LHCN-M2 (cell line): ENCODE results near the gene USP25. TPM values are rescaled to one million over a fixed set of nuclear protein-coding genes. Genes with fewer than 3 reads are reported as not detected.

Experiments used
- DNase-seq: peaks from one replicate; pipeline ENCODE4 v3.0.0-alpha.2; 2012; ENCODE audit warnings: low read depth
- polyA plus RNA-seq: library from polyadenylated mRNA; unstranded; fragments of >200 nt; gene quantifications from one replicate; pipeline ENCODE4 v1.2.1, GENCODE V29; 2012; ENCODE audit warnings: missing spikeins
- total RNA-seq: library from RNA; depleted of rRNA; stranded (reverse); fragments of >200 nt; gene quantifications from 2 replicates; pipeline ENCODE4 v1.2.3, GENCODE V29; 2014; rRNA removed

USP25 gene, protein sequence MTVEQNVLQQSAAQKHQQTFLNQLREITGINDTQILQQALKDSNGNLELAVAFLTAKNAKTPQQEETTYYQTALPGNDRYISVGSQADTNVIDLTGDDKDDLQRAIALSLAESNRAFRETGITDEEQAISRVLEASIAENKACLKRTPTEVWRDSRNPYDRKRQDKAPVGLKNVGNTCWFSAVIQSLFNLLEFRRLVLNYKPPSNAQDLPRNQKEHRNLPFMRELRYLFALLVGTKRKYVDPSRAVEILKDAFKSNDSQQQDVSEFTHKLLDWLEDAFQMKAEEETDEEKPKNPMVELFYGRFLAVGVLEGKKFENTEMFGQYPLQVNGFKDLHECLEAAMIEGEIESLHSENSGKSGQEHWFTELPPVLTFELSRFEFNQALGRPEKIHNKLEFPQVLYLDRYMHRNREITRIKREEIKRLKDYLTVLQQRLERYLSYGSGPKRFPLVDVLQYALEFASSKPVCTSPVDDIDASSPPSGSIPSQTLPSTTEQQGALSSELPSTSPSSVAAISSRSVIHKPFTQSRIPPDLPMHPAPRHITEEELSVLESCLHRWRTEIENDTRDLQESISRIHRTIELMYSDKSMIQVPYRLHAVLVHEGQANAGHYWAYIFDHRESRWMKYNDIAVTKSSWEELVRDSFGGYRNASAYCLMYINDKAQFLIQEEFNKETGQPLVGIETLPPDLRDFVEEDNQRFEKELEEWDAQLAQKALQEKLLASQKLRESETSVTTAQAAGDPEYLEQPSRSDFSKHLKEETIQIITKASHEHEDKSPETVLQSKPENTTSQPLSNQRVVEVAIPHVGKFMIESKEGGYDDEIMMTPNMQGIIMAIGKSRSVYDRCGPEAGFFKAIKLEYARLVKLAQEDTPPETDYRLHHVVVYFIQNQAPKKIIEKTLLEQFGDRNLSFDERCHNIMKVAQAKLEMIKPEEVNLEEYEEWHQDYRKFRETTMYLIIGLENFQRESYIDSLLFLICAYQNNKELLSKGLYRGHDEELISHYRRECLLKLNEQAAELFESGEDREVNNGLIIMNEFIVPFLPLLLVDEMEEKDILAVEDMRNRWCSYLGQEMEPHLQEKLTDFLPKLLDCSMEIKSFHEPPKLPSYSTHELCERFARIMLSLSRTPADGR
- 25.4 and 27.6 TPM in 2 replicates for total RNA-seq
- polyA plus RNA-seq, result 9.4 TPM

DNA sequence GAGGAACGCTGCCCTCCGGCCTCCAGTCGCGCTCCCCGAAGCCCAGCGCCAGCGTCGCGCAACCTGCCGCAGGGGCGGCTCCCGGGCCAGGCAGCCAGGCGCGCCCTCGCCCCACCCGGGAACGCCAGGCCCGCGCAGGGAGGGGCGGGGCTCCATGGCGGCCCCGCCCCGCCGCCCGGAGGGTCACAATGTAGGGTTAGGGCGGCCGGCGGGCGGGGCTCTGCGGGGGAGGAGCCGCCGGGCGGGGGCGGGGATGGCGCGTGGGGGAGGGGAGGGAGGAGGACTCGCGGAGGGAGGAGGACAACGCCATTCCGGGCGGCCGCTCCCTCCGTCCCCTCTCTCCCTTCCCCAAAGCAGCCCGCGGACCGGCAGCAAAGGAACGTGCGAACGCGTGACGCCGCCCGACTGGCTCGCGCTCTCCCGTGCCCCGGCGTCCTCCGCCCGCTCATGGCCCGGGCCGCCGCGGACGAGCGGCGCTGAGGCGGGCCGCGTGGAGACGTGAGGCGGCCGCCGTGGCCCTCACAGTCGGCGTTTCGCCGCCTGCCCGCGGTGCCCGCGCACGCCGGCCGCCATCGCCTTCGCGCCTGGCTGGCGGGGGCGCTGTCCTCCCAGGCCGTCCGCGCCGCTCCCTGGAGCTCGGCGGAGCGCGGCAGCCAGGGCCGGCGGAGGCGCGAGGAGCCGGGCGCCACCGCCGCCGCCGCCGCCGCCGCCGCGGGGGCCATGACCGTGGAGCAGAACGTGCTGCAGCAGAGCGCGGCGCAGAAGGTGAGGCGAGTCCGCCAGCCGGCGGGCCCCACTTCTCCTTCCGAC lies at the start of gene USP25:
TSS of gene USP25 (plus strand) at position 309 of the 810 bp plus-strand sequence. CDS start at position 721, 412 bp downstream.
- DNase-seq, result peak; percentile 79

DNA sequence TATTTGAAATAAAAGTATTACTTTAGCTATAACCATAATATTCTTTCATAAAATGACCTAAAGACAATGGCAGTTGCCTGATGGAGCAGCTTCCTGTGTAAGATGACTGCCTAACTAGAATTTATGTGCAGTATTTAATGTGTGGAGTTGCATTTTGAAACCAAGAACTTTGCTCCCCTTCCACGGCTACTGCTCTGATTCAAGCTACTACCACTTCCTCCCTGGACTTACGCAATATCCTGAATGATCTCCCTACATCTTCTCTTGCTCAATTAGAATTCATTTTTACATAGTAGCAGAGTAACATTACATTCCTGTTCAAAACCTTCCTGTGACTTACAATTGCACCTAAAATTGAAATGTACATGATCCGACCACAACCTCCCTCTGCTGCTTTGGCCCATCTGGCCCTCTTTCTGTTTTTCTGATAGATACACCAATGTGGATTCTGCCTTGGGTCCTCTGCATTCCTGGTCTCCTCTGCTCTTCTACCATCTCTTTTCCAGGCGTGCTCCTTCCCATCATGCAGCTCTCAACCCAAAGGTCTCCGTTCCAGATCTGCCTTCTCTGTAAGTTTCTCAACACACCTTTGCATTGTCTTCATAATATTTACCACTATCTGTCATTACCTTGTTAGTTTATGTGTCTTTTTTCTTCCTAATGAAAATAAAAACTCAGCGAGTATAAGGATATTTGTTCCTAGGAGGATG lies 47.4 kb upstream of the USP25 start:
- peak; percentile 53 for DNase-seq

DNA sequence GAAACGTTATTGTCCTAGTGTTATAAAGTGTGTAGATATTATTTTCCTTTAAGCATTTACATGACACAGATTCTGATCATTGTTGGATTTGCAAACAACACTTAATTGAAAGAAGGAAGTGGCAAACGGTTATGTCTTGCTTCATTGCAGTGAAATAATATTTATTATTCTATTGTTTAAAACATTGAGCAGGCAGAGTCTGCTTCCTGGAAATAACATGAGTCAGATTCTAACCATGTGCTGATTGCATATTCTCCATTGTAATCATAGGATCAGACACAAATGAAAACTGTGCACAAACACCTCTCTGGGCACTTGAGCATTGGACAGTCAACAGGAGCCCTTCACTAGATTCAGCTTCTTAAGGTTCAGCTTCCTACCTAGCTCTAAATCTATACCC lies 46.8 kb upstream of the USP25 start:
- DNase-seq, result peak; percentile 64

DNA sequence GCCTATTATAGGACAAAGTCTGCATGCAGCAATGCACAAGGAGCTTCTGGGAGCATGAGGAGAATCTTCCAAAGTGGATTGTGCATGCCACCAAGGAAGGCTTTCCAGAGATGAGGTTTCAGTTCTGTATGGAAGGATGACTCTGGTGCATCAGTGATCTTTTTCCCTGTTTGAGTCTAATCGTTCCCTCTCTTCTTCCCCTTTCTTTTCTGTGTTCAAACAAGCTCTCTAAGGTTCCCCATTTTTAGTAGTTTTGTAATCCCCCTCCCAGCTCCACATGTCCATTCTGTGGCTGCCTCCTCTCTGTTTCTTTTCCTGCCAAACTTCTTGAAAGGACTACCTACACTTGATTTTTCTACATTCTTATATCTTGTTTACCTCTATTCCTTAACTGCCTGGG lies 43.3 kb upstream of the USP25 start:
- DNase-seq, result no peak

DNA sequence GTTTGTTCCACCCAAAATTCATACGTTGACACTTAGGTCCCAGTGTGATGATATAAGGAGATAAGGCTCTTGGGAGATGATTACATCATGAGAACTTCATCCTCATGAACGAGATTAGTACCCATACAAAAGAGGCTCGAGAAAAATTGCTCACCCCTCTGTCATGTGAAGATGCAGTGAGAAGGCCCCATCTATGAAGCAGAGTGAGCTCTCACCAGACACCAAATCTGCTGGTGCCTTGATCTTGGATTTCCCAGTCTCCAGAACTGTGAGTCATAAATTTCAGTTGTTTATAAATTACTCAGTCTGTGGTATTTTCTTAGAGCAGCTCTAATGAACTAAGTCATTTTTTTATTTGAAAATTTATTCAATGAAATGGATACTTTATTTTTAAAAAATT lies 42.6 kb upstream of the USP25 start:
- DNase-seq, result peak; percentile 74

DNA sequence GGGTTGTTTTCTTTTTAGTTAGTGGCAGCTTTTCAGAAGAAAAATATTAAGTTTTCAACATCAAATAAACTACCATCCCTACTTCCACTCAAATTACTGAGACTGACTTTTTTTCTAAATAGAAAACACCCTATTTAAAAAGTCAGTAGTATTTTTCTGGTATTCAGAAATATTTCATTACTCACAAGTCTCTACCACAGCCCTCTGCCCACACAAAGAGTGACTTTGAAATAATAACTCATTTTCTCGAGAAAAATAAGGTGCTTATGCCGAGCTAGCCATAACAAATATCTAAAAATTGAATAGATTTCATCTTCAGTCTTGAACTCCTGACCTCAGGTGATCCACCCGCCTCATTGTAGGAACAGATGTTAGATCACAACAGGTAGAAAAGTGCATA lies 41.8 kb upstream of the USP25 start:
- peak; percentile 51 for DNase-seq

DNA sequence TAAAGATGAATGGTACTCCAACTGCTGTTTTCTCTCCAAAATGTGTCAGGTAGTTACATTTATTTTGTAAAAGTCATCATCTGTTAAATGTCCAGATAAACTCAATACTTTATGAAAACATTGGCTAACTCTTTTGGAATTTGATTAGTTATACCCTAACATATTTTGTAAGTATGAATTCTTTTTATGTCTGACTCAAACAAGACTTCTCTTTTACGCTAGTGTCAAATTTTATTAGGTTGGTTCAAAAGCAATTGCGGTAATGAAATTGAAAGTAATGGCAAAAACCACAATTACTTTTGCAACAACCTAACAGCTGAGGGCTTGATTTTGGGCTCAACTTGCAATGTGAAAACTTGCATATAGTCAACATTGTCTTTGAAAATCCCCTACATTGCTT lies 41.0 kb upstream of the USP25 start:
- DNase-seq, result peak; percentile 94

DNA sequence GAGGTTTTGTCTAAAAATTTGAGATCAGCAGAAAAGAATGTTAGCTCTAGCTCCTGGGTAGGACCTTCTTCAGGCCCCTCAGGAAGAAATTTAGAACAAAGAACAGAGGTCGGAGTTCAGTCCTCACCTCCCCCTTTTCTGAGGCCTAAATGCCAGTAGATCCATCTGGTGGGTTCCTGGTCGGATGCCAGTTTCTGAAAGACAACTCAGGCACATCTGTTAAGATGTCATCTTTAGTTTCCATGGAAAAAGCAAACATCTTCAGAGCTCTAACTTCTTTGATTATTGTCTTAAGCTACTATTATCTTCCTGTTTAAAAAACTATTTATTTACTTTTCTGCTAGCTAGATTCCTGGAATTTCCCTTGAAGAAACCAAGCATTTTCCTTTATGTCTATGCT lies 37.1 kb upstream of the USP25 start:
- no peak for DNase-seq

DNA sequence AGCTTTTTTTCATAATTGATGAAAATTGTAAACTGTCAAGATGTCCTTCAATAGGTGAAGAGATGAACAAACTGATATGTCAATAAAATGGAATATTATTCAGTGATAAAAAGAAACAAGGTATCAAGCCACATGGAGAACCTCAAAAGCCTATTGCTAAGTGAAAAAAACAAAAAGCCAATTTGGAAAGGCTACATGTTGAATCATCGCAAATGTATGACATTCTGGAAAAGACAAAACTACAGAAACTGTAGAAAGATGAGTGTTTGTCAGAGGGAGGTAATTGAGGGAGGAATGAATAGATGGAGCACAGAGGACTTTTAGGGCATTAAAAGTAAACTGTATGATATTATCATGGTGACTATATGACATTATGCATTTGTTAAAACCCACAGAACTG lies 34.5 kb upstream of the USP25 start:
- DNase-seq, result no peak

DNA sequence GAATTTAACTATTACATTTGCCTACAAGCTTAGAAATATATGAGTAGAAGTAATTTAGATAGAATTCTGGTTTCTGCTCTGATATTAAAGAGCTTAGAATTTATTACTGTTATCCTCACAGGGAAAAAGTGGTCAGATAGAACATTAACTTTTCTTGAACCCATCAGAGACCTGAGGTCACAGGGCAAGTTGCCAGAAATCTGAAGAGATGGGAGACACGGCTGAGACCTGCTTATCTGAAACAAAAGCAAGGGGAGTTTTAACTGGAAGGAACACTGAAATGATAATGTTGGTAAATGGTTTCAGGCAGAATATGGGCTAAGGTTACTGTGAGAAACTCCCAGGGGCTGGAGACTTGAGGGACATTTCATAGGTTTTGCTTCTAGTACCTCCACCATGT lies 28.0 kb upstream of the USP25 start:
- DNase-seq, result no peak

DNA sequence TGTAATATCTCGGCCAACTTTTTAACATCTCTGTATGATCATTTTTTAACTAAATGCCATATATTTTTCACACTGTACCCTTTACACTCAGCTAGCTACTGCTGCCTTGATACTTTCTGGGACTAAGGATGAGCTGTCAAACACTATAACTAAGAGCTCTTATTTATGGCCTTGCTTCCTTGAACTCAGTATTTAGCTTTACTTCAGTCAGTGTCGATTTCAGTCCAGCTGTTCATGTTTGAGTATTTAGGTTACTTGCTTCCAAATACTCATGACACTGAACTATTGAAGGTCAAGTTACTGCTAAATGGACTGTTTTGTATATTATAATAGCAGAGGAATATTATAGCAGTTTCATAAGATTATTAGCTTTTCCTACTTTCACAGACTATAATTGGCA lies 25.9 kb upstream of the USP25 start:
- DNase-seq, result peak; percentile 82

DNA sequence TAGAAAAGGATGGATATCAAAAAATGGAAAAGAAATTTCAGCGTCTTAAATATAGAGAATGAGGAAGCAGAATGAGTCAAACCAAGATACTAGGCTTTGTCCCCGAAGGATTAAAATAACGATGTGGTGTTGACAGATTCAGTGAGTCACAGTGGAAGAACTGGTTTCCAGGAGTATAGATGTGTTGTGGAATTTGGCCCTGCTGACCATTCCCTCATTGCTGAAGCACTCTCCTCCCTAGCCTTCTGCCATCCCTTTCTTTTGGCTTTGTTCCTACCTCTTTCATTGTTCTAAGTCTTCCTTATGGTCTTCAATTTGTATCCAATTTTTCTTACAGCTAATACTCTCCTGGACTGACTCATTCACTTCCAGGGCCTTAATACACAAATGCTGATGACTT lies 23.1 kb upstream of the USP25 start:
- peak; percentile 97 for DNase-seq

DNA sequence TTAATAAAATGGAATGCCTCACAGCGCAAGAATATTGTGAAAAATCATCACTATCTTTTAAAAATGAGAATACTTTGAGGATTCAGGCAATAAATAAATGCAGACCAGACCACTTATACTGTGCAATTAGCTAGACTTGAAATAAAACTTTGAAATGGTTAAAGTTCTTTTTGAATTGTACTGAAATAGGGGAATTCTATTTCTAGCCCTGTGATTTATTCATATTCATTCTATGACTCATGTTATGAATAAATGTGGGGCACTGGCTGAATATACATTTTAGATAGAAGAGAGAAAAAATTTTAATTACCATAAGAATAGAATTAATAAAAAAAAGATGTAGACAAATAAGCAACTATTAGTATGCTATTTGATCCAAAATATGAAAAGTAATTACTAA lies 16.4 kb upstream of the USP25 start:
- DNase-seq, result no peak

DNA sequence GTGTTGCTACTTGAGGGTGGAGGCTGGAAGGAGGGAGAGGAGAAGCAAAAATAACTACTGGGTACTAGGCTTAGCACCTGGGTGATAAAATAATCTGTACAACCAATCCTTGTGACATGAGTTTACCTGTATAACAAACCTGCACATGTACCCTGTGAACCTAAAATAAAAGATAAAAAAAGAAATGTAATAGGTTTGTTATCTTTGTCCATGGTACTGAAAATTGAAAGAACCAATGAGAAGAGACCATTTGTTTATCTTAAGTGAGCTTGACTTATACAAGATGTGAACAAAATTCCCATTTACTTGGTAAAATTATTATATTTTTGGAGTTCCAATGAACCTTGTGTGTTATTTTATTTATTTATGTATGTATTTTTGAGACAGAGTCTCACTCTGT lies 11.1 kb upstream of the USP25 start:
- DNase-seq, result no peak

DNA sequence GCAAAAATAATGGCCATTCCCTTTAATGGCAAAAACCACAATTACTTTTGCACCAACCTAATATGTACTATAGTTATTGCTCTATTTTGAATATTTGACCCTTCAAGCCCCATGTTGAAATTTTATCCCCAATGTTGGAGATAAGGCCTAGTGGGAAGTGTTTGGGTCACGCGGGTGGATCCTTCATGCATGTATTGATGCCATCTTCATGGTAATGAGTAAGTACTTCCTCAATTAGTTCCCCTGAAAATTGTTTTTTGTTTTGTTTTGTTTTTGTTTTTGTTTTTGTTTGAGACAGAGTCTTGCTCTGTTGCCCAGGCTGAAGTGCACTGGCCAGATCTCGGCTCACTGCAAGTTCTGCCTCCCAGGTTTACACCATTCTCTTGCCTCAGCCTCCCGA lies 9.8 kb upstream of the USP25 start:
- no peak for DNase-seq

DNA sequence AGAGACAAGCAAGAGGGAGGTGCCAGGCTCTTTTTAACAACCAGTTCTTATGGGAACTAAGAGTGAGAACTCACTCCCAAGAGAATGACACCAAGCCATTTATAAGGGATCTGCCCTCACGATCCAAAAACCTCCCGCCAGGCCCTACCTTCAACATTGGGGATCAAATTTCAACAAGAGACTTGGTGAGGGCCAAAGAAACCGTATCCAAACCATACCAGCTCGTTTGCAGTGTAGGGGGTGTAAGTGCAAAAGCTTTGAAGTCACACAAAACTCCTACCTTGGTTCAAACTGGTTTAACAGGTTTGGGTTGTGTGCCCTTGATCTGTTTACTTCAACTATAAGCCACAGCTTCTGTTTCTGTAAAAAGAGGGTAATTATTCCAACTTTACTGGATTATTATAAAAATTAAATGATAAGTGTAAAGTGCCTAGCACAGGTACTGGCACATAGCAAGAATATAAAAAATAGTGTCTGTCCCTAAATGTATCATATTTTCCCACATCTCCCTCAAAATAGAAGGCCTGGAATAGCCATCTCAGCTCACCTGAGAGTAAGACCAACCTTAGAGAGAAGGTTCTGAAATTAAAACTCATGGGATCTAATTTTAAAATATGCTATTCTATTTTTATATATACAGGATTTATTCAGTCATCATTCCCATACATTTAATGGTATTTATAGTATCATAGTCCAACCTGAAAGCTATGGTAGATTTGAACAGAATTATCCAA lies 7.0 kb upstream of the USP25 start:
- DNase-seq, result no peak

DNA sequence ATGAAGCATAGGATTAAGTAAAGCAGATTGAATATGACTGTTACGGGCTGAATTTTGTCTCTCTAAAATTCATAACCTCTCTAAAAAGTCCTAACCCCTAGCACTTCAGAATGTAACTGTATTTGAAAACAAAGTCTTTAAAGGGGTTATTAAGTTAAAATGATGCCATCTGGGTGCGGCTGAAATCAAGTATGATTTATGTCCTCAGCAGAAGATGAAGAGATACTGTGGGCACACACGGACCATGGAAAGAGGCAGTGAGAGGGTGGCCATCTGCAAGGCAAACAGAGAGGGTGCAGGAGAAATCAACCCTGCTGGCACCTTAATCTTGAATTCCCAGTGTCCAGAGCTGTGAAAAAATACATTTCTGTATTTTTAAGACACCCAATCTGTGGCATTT lies 3.8 kb upstream of the USP25 start:
- no peak for DNase-seq

DNA sequence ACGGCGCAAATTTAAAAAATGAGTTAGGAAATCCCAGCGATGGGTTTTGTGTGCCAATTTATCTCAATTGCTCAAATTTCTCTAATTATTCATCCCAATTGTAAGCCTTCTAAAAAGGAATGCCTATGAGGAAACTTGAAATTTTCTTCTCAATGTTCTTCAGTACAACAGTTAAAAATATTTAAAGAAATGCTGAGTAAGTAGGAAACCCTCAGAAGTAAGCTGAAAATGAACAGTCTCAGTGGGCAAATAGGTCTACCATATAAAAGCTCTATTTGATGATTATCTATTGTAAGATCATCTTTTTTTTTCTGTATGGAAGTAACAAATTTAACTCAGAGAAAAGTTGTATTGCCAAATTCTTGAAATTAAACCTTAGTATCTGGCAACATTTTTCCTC lies 1.7 kb upstream of the USP25 start:
- no peak for DNase-seq

DNA sequence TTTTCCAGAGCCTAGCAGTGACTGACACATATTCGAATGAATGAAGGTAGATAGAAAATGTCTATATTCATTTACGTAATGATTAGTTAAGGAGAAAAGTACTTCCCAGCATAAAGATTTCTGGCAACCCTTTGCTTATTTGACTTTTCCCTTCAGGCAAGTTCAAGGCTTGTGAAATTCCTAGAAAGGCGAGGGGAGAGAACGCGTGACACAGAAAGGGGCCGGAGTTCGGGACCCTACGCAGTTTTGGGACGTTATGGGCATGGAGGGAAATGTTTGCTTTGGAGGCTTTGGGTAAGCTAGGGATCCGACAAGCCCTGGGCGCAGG lies 472 bp upstream of the USP25 start:
- DNase-seq, result no peak
